ENCODE measurements around the gene ULBP2.

GRCh38 chr6:149995235-149995750 lies 53.5 kb downstream of the ULBP2 start:
- no peak for TF ChIP-seq CTCF (IDR thresholded peaks at IDR 0.05)
- no peak for TF ChIP-seq POLR2A (IDR thresholded peaks at IDR 0.05)
